HEK293T (cell line): ENCODE data around the gene ZNF618.

ENCODE experiments used
- BHLHE40 ChIP-seq: fragments of 450-650 bp; IDR thresholded peaks from 2 replicates; pipeline ENCODE4 v1.6.1; 2016; ENCODE audit warnings: mild to moderate bottlenecking, moderate library complexity, borderline replicate concordance
- FOXK2 ChIP-seq: fragments of 450-650 bp; IDR thresholded peaks from 2 replicates; pipeline ENCODE4 v1.6.1; 2016; ENCODE audit warnings: mild to moderate bottlenecking

DNA sequence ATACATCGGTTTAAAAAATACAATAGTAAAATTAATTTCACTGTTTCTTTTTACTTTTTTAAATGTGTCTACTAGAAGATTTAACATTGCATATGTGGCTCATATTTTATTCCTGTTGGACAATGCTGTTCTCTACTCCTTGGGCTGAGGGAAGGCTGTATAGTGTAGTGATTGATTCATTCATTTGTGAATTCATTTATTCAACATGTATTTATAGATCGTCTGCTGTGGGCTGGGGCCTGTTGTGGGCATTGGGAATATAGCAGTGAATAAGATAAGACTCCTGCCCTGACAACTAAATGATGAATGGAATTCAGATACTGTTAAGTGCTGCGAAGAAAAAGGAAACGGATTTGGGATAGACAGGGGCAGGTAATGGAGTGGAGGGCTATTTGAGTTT, 55.7 kb downstream of the ZNF618 start:
- TF ChIP-seq FOXK2, result no peak
- no peak for TF ChIP-seq BHLHE40
